Stimulated activated CD4-positive, alpha-beta T cell treated with anti-CD3 and anti-CD28 coated beads, Interleukin-15, amount 100 ng/mL, for 1 hour (primary cell): ENCODE data around the gene EXOC3L4.
"Not testable (repeated sequence)": the region's sequence is repeated elsewhere in the genome, so short reads cannot be mapped to it uniquely, and the experiment has no call there.

Experiments used
- DNase-seq, 2 donors: peaks; one replicate each; pipeline ENCODE4 v3.0.0-alpha.2; 2020; ENCODE audit warnings: low read depth in 1 of 2, low spot score in 1 of 2

The EXOC3L4 gene

DNA sequence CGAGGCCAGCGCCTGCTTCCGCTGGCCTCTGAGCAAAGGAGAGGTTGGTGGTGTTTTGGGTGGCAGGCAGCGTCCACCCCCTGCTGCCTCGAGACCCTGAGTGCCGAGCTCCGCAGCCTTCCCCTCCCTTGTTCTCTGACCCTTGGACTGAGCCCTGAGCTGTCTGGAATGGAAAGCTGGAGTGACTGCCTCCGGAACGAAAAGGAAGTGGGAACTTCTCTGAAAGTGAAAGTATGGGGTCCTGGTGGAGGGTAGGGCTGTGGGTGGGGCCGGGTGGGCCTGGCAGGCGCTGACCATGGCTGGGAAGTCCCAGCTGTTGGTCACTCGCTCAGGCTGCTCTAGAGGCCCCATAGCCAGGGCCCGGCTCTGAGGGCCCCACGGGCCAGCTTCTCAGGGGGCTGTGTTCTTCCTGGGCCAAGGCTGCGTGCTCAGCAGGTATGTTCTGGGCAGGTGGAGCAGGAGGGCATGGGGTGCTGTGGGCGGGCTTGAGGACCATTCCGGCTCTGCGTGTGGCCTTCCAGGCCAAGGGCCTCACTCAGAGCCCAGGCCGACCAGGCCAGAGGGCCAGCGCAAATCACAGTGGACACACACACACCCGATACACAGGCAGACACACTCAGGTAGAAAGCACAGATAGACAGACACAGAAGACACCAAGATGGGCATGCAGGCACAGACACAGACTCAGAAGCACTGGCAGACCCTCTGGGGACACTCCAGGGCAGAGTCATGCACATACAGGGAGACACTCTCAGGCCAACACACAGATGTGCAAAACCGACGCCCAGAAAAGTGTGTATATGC lies at the start of gene EXOC3L4:
Gene EXOC3L4, plus strand, starts transcription at position 320 of the 804 bp plus-strand sequence. CDS start 5,495 bp downstream, outside the sequence.
- DNase-seq = no peak

DNA sequence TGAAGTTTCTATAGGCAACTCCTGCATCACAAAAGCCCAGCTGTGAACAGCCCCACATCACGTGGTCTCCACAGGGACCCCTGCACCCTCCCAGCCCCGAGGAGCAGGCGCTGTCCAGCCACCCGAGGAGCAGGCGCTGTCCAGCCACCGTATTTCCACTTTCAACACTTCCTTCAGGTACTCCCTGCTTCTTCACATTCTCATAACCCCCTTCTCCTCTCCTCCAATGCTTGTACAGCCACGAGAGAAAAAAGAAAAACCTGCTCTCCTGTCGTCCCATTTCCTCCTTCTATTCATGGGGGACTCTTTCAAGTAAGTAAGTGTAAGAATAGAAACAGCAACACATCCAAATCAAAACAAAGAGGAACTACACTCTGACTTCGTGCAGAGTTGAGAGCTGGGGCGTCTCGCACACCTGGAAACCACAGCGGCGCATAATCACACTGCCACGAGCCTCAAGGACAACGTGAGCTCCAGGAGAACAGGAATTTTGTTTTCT lies 49.1 kb upstream of the EXOC3L4 start:
- DNase-seq = no peak

DNA sequence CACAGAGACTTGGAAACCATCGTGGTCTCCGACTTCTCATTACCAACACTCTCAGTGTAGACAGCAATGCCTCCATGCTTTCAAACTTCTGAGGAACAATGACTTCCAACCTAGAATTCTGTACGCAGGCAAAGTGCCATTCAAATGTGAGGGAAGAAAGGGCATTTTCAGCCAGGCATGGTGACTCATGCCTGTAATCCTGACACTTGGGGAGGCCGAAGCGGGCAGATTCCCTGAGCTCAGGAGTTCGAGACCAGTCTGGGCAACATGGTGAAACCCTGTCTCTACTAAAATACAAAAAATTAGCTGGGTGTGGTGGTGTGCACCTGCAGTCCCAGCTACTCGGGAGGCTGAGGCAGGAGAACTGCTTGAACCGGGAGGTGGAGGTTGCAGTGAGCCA lies 47.1 kb upstream of the EXOC3L4 start:
- DNase-seq = not testable (repeated sequence)

DNA sequence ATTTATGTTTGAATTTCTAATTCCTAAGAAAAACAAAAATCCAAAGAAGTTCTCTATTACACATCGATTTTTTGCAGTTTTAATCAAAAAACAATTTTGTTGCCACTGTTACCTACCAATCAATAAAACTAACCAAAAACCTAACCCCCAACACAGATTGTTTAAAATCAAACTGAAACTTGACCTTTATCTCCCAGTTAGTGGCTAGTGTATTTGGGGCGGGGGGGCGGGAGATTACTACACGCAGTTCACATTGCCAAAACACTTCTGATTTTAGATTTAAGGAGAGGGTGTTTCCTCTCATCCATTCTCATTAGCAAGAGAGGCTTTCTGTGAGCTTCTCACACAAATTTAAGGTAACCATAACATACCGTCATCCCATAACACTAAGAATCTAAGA lies 43.6 kb upstream of the EXOC3L4 start:
- no peak for DNase-seq

DNA sequence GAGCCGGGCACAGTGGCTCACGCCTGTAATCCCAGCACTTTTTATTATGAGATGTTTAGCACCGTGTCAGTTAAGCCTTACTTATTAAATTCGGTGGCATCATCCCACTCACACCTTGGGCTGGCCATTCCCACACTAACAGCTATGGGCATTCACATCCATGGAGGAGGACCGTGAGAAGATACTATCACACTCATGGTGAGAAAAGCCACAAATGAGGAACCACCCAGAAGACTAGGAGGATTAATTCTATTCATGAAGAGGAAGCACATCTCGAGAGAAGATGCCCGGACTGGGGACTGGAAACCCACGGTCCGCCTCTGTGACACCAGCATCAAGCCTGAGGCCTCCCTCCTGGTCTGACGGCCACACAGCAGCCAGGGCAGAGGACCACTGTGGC lies 42.1 kb upstream of the EXOC3L4 start:
- DNase-seq = no peak

DNA sequence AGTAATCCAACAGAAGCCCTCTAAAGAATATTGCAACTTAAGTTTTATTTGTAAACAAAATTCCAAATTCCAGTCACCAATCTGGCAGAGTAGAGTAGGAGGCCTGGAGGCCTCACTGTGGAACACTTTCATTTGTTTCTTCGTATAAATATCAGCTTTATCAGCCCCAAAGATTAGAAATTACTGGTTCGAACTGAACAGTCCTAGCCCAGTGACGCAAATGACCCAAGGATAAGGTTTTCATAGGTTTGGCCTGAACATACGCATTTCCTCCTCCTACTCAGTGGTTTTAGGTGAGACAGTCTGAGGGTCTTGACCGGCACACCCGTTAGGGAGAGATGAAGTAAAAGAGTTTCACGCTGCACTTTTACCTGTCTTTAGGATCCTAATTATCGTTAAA lies 38.8 kb upstream of the EXOC3L4 start:
- DNase-seq = no peak

DNA sequence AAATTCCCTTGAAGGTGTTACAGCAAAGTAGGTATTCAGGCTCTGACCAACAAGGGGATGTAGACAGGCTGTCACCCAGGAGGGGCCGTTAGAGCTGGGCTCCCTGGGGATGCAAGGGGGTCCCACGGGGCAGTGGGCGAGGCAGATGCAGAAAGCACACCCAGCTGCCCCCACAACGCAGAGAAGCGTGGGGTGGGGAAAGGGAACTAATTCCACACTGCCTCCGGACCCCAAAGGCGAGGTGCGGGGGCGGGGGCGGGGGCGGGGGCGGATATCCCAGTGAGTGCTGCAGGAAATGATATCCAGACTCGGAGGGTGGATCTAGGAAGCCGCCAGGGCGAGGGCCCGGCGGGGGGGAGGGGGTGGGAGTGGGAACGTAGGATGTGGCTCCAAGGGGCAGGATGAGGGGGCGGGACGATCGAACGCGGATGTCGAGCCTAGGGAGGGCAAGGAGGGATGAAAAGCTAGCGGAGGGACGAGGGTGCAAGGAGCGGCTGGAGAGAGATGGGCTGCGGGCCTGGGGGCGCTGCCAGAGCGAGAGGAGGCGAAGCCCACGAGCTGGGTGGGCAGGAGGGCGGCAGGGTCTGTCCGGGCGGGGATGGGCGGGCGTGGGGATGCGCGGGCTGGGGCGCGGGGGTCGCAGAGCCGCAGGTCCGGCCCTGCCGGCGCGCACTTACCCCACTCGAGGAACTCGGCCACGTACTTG lies 38.0 kb upstream of the EXOC3L4 start:
- DNase-seq = no peak

DNA sequence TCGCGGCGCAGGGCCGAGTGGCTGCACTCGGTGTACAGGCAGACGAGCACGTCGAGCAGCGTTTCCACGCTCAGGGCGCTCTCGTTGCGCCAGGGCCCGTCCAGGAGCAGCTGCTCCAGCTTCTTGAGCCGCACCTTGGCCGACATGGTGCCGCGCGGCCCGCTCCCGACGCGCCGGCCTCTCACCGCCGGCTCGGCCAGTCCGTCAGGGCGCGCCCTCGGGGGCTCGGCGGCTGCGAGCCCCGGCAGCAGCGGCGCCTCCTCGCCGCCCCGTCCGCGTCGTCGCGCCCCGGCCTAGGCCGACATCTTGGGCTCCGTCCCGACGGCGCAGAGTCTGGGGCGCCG lies 37.5 kb upstream of the EXOC3L4 start:
- DNase-seq = no peak

DNA sequence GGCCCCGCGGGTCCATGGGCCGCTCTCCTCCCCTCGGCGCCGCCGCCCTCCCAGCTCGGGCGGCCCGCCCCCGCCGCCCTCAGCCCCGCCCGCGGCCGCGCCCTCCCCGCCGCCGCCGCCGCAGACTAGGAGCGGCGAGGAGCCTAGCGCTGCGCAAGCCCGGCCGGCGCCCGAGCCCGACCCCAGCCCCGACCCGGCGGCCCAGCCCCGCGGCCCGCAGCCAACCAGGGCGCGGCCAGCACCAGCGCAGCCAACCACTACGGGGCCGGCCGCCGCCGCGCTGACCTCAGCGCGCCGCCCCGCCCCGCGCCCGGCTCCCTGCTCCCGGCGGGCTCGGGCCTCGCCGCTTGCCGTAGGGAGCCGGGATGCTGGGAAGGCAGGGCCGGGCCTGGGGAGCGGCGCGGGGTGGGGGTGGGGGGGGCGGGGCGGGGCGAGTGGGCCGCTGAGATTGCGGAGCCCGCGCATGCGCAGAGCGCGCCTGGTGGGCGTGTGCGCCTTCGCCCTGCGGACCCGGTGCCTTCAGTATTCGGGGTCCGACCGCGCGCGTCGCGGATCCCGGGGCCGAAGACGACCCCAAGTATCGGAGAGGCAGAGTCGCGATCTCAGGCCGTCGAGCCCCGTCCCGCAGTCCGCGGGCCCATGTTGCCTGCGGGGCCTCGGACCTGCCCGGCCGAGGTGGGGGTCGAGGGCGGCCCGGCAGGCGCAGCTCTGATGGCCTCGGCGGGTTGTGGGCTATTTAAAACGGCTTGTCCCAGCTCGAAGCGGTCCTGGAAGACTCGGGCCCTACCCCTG lies 37.0 kb upstream of the EXOC3L4 start, which contains the start of gene CDC42BPB:
Gene CDC42BPB, minus strand, starts transcription at position 178 of the 792 bp plus-strand sequence. CDS start 376 bp downstream, outside the sequence.
- peak; percentile 29 to 33 for DNase-seq

DNA sequence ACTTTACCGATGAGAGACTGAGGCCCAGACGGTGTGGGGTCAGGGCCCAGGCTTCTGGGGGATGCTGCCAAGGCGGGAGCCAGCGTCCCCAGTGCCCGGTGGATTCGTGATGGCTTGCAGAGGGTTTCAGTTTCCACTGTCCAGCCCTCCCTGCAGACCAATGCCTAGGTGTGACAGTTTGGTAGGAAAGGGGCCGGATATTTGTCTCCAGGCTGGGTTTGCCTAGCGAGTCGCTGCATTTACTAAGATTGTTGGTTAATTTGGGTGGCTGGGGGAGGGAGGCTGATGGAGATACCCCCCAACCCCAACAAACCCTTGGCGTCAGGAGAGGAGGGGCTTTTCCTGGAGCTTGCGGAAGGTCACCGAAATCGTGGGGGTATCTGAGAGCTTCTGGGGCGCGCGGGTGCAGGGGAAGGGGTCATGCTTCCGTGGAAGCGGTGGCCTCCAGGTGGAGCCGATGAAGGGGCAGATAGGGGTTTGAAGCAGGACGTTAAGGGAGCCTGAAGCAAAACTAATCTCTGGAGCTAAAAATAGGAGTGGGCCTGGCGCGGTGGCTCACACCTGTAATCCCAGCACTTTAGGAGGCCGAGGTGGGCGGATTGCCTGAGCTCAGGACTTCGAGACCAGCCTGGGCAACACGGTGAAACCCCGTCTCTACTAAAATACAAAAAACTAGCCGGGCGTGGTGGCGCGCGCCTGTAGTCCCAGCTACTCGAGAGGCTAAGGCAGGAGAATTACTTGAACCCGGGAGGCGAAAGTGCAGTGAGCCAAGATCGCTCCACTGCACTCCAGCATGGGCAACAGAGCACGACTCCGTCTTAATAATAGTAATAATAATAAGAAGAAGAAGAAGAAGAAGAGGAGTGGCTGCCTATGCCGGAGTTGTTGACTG lies 36.1 kb upstream of the EXOC3L4 start:
- DNase-seq = no peak

DNA sequence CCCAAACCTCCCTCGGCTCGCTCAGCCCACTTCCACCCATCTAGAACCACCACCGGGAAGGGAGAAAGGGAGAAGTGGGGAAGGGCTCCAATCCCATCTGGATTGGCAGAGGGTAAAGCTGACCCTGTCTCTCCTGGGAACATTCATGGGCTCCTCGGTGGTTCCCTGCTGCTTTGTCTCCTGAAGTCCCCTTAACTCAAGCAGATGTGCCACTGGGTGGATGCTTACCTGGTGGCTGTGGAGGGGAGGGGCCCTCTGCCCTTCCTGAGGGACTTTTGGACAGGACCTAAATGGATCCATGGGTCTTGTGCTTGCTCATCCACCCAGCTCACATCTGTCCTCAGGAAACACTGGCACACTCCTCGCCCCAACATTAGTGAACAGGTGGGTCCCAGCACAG lies 35.0 kb upstream of the EXOC3L4 start:
- DNase-seq = no peak

DNA sequence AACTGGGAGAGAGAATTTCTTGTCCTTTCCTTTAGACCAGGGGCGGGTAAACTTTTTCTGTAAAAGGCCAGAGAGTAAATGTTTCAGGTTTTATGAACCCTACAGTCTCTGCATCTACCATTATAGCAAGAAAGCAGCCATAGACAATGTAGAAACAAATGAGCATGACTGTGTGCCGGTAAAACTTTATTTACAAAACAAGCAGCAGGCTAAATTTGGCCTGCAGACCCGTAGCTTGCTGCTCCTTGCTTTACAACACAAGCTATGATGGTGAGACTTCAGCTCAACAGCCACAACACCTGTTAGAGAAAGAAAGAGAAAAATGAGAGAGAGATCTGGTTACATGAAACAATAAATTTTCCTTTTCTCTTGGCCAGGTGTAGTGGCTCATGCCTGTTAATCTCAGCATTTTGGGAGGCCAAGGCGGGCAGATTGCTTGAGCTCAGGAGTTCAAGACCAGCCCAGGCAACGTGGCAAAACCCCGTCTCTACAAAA lies 33.0 kb upstream of the EXOC3L4 start:
- DNase-seq = no peak

DNA sequence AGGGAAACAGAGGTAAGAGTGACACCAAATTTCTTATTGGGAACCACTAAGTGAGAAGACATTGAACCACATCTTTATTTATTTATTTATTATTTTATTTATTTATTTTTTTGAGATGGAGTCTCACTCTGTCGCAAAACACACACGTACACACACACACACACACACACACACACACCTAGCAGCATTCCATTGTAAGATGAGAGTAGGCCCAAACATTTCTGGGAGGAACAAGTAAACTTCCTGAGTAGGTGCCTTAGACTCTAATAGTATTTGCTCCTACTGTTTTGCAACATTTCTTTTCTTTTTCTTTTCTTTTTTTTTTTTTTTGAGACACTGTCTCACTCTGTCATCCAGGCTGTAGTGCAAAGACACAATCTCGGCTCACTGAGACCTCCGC lies 30.1 kb upstream of the EXOC3L4 start:
- no peak for DNase-seq

DNA sequence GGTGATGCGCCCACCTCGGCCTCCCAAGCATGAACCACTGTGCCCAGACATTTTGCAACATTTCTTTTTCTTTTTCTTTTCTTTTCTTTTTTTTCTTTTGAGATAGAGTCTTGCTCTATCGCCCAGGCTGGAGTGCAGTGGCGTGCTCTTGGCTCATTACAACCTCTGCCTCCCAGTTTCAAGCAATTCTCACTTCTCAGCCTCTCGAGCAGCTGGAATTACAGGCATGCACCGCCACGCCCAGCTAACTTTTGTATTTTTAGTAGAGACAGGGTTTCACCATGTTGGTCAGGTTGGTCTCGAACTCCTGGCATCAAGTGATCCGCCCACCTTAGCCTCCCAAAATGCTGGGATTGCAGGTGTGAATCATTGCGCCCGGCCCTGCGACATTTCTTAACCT lies 29.5 kb upstream of the EXOC3L4 start:
- DNase-seq = no peak

DNA sequence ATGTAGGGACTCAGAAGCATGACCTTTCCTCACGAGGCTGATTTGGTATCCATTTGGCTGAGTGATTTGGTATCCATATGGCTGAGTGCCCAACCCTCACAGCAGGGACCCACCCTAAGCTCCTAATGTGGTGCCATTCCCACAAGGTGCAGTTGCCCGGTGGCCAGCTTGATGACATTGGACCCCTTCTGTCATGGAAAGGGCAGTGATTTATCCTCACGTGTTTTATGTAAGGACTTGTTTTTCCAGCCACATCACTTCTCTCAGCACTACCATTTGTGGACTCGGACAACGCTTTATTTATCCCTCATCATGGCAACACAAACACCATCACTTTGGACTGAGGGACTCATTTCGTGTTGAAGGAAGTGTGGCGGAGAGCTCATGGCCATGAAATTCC lies 28.7 kb upstream of the EXOC3L4 start:
- DNase-seq = no peak

DNA sequence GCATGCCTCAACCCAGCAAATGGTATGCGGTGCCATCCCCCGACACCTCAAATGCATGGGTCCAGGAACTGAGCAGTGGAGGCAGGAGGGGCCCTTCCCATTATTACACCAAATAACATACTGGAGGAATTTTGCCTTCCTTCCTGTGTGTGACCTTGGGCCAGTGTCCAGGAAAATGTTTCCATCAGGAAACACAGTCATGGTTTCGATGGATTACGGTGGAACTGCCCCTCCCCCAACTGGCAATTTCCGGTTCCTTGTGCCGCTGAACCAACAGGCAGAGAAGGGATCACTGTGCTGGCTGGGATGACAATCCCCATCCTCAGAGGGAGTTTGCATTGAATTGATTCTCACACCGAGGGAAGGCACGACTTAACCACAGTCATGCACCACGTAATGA lies 28.1 kb upstream of the EXOC3L4 start:
- no peak for DNase-seq

DNA sequence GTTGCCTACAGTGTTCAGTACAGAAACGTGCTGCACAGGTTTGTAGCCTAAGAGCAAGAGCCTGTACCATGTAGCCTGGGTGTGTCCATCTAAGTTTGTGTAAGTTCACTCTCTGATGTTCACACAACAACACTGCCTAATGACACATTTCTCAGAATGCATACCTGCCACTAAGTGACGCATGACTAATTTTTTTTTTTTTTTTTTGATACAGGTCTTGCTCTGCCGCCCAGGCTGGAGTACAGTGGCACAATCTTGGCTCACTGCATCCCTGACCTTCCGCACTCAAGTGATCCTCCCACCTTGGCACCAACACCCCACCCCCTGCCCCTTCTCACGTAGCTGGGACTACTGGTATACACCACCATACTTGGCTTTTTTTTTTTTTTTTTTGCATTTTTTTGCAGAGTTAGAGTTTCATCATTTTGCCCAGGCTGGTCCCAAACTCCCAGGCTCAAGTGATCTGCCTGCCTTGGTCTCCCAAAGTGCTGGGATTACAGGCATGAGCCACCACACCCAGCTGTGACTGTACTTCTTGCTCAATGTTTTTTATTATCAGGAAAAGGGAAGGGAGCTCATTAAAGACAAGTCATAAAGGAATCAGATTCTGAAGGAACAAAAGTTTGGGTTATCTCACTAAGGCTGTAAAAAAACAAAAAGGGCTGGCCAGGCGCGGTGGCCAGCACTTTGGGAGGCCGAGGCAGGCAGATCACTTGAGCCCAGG lies 27.1 kb upstream of the EXOC3L4 start:
- no peak for DNase-seq

DNA sequence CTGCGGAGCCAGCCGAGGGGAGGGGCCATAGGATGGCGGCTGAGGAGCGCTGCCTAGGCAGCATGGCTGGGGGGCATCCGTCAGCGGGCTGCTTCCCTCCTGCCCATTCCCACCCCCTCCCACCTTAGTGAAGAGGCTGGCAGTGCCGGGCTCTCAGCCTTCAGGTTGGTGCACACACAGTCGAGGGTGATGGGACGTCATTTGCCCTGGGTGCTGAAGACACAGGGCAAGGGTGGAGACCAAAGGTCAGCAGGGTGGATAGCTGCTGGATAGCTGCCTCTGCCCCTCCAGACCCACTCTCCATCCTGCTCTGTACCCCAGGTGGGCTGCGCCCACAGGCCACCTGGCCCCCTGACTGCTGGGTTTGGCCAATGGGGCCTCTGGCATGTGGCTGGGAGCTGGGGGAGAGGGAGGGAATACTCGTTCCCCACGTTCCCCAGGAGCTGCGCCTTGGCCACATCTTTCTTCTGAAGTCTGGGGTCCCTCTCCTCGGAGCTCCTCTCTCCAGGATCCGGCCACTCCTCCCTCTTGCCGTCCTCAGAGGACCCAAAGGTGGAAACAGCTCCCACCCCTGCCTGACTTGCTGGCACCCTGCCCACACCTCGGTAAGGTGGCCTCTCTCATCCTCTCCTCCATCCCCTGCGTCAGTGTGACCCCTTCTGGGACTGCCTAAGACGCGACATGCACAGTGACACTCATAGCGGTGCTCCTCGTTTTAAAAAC lies 26.0 kb upstream of the EXOC3L4 start:
- DNase-seq = no peak

DNA sequence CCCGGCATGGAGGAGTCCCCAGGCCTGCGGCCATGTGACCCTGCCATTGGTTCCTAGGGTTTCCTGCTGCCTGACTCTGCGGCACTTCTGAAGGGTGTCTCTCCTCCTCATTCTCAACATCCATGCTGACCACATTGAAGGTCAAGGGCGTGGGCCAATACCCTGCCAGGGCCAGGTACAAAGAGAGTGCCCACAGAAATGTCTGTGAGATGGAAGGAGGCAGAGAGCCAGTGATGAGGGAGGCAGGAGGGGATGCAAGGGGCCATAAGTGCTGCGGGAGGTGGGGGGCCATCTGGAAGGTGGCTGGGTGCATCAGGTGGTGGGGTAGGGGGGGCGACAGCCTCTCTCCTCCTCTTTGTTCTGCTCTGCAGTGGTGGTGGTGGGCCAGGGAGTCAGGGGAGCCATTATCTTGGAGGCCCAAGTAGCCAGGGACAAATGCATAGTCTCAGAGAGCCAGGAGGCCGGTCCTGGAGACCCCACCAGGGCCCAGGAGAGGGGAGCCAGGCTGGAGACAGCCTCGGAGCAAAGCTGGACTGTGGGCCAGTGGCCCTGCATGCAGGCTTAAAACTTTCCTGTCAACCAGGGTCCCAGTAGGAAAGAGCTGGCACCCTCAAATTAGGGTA lies 24.2 kb upstream of the EXOC3L4 start:
- DNase-seq = no peak
